Vagina (tissue), 2 donors: ENCODE results near the gene CNOT6. TPM values are rescaled to one million over a fixed set of nuclear protein-coding genes. Genes with fewer than 3 reads are reported as not detected.

Experiments
- DNase-seq, 2 donors: peaks; one replicate each; pipeline ENCODE4 v3.0.0-alpha.2; 2017; ENCODE audit errors: extremely low spot score in 2 of 2
- H3K27ac ChIP-seq: fragments of 200-600 bp; sonication (generic); one replicate; pipeline ENCODE4 v1.5.1; 2019
- H3K27me3 ChIP-seq: fragments of 200-600 bp; sonication (generic); one replicate; pipeline ENCODE4 v1.5.1; 2019
- H3K36me3 ChIP-seq, 2 donors: fragments of 200-600 bp; sonication (generic); one replicate each; pipeline ENCODE4 v1.5.1; 2017 to 2019
- H3K4me1 ChIP-seq: fragments of 200-600 bp; sonication (generic); one replicate; pipeline ENCODE4 v1.5.1; 2019
- H3K4me3 ChIP-seq, 2 donors: fragments of 200-600 bp; sonication (generic); 1 replicate in 1 of 2; 2 replicates in 1 of 2; pipeline ENCODE4 v1.5.1; 2016 to 2019
- H3K9me3 ChIP-seq: fragments of 200-600 bp; sonication (generic); one replicate; pipeline ENCODE4 v1.5.1; 2019
- CTCF ChIP-seq, 3 experiments: fragments of 450-650 bp in 2 of 3; fragments of 200-600 bp in 1 of 3; sonication (generic) in 1 of 3; IDR thresholded peaks; one replicate each; pipeline ENCODE4 v1.5.1; 2017 to 2019; ENCODE audit warnings: antibody characterized with exemption in 3 of 3, mild to moderate bottlenecking in 2 of 3, moderate library complexity in 2 of 3
- POLR2A ChIP-seq, 2 donors: fragments of 450-650 bp; IDR thresholded peaks; one replicate each; pipeline ENCODE4 v1.6.1; 2017; ENCODE audit warnings: antibody characterized with exemption in 2 of 2, mild to moderate bottlenecking in 2 of 2, moderate library complexity in 2 of 2
- POLR2AphosphoS5 ChIP-seq, 2 donors: sonication (generic); formaldehyde crosslinking; IDR thresholded peaks; one replicate each; pipeline ENCODE4 v1.9.0; 2017; ENCODE audit warnings: antibody characterized with exemption in 2 of 2, mild to moderate bottlenecking in 2 of 2, low read depth in 1 of 2; ENCODE audit not compliant: insufficient read depth in 1 of 2
- intact Hi-C: fragments of 100-400 bp; cut with DNase I; formaldehyde crosslinking; loops from one replicate; pipeline ENCODE4 v1.15.1; 2023
- total RNA-seq: library from RNA; depleted of rRNA; stranded (reverse); fragments of >200 nt; gene quantifications from one replicate; pipeline ENCODE4 v1.2.3, GENCODE V29; 2016

CNOT6 gene
- total RNA-seq, 1 donor from 2014 or later, result 21.4 TPM

DNA sequence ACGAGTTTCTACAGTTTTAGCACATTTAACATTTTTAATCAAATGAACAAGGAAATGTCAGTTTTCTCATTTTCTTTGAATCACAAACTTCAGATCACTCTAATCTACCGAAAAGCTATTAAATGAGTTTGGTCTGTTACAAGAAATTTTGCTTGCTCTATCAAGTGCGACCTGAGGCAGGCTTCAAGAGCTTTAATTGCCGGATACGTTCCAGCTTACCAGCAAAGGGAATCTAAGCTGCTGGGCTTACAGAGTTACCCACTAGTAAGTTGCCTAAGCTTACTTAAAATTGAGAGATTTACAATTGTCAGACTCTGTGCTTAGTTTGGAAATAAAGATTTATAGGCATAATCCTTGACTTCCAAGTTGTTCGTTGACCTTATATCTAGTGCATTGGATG is 86.5 kb downstream of the CNOT6 start:
- intact Hi-C loops, result no loop called here
- peaks cover 0 to 8% of the 10 kb centered on the region in 2 donors for H3K36me3 ChIP-seq
- TF ChIP-seq CTCF (IDR thresholded peaks at IDR 0.05) (no peak), POLR2AphosphoS5 (IDR thresholded peaks at IDR 0.05; ENCODE audit: insufficient read depth in 1 of 2, low read depth in 1 of 2) (no peak), POLR2A (IDR thresholded peaks at IDR 0.05) (no peak)

GRCh38 chr5:180583738-180584137 is 89.6 kb downstream of the CNOT6 start:
- TF ChIP-seq POLR2A (IDR thresholded peaks at IDR 0.05) (no peak), CTCF (IDR thresholded peaks at IDR 0.05) (no peak), POLR2AphosphoS5 (IDR thresholded peaks at IDR 0.05; ENCODE audit: insufficient read depth in 1 of 2, low read depth in 1 of 2) (no peak)
- Histone ChIP-seq H3K4me3 (no peak overlapping the region), H3K27me3 (no peaks in the 10 kb centered on the region), H3K9me3 (peaks cover 8% of the 10 kb centered on the region), H3K36me3 (no peaks in the 10 kb centered on the region), H3K4me1 (no peaks in the 10 kb centered on the region), H3K27ac (no peak overlapping the region)
- DNase-seq, result no peak
- intact Hi-C loops, result no loop called here

More for the DNA sequence above, 86.5 kb downstream of the CNOT6 start:
- DNase-seq, result no peak
- Histone ChIP-seq H3K9me3 (peaks cover 8% of the 10 kb centered on the region), H3K4me3 (no peak overlapping the region), H3K27me3 (no peaks in the 10 kb centered on the region), H3K4me1 (no peaks in the 10 kb centered on the region), H3K27ac (no peak overlapping the region)

GRCh38 chr5:180586204-180586603 is 92.0 kb downstream of the CNOT6 start:
- TF ChIP-seq POLR2A (IDR thresholded peaks at IDR 0.05) (no peak), POLR2AphosphoS5 (IDR thresholded peaks at IDR 0.05; ENCODE audit: insufficient read depth in 1 of 2, low read depth in 1 of 2) (no peak), CTCF (IDR thresholded peaks at IDR 0.05) (no peak)
- Histone ChIP-seq H3K4me3 (no peak overlapping the region), H3K36me3 (no peaks in the 10 kb centered on the region), H3K27me3 (peaks cover 6% of the 10 kb centered on the region), H3K27ac (no peak overlapping the region), H3K4me1 (peaks cover 14% of the 10 kb centered on the region), H3K9me3 (peaks cover 8% of the 10 kb centered on the region)
- no peak for DNase-seq
- intact Hi-C loops, result no loop called here

DNA sequence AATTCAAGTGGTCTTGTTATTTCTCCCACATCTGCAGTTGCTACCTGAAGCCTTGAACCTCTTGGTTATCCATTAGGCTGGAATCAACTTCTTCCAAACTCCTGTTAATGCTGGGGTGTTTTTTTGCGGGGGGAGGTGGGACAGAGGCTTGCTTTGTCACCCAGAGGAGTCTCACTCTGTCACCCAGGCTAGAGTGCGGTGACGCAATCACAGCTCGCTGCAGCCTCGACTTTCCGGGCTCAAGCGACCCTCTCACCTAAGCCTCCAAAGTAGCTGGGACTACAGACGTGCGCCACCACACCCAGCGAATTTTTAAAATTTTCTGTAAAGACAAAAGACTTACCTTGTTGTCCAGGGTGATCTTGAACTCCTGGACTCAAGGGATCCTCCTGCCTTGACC is 92.7 kb downstream of the CNOT6 start:
- intact Hi-C loops, result no loop called here
- Histone ChIP-seq H3K4me1 (peaks cover 19% of the 10 kb centered on the region), H3K4me3 (no peak overlapping the region), H3K9me3 (peaks cover 8% of the 10 kb centered on the region), H3K27me3 (peaks cover 6% of the 10 kb centered on the region), H3K27ac (no peak overlapping the region), H3K36me3 (no peaks in the 10 kb centered on the region)
- no peak for TF ChIP-seq POLR2AphosphoS5 (IDR thresholded peaks at IDR 0.05; ENCODE audit: insufficient read depth in 1 of 2, low read depth in 1 of 2)
- no peak for TF ChIP-seq POLR2A (IDR thresholded peaks at IDR 0.05)
- TF ChIP-seq CTCF (IDR thresholded peaks at IDR 0.05), result no peak
- no peak for DNase-seq

DNA sequence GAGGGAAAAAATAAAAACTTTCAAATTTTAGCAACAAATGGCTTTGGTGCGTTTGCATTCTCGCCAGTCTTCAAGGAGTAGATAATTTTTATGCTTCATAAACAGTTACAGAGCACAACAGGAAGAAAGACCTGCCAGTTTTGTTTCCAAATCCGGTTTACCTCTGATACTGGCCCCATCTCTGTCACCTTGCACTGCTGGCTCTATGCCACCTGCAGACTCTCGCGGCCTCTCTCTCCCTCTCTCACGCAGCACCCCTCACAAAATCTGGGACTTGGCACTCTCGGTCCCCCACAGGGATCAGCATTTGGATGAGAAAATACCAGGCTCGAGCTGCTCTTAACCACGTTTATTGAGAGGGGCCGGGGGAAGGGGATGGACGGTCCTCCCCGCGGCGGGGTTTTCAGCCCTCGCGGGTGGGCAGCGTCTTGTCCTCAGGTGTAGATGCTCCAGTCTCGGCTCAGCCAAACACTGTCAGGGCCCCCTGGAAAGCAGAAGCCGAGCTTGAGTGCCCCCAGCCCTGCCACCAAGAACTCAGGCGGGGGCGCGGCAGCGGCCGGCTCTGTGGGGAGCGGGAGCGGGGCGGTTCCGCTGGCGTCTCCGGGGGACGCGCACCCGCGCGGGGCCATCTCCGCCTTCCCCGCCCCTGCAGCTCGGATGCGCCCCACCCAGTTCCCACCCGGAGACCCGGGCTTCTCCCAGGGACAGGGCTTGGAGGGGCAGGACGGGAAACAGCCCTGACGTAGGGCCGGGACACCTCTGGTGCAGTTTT is 95.8 kb downstream of the CNOT6 start:
- peaks cover 19% of the 10 kb centered on the region for H3K4me1 ChIP-seq
- peak overlapping the region in 1 of 2 donors; percentile 31 for H3K4me3 ChIP-seq
- intact Hi-C loops, result no loop called here
- DNase-seq, result no peak
- H3K27ac ChIP-seq, result no peak overlapping the region
- no peaks in the 10 kb centered on the region for H3K36me3 ChIP-seq
- H3K27me3 ChIP-seq, result peaks cover 6% of the 10 kb centered on the region
- H3K9me3 ChIP-seq, result peaks cover 6% of the 10 kb centered on the region
- no peak for TF ChIP-seq POLR2AphosphoS5 (IDR thresholded peaks at IDR 0.05; ENCODE audit: insufficient read depth in 1 of 2, low read depth in 1 of 2)
- no peak for TF ChIP-seq CTCF (IDR thresholded peaks at IDR 0.05)
- TF ChIP-seq POLR2A (IDR thresholded peaks at IDR 0.05), result no peak
